ENCODE measurements around the gene CCDC33. TPM values are rescaled to one million over a fixed set of nuclear protein-coding genes. Genes with fewer than 3 reads are reported as not detected.

The CCDC33 gene
- total RNA-seq, 1 donor from 2014 or later = 0.41 TPM

- Histone ChIP-seq H3K9ac (ENCODE audit: low read length) (peak overlapping the region; percentile 75), H3K4me2 (ENCODE audit: low read length) (peak overlapping the region; percentile 96), H3K27me3 (ENCODE audit: insufficient read depth, low read length) (peaks cover 17% of the 10 kb centered on the region), H3K4me1 (ENCODE audit: insufficient read depth, low read length) (peaks cover 18% of the 10 kb centered on the region), H2AFZ (ENCODE audit: low read depth, low read length) (peak overlapping the region; percentile 87), H3K4me3 (ENCODE audit: insufficient read depth, low read depth, low read length) (peak overlapping the region; percentile 73), H3K27ac (ENCODE audit: low read depth, low read length) (no peak overlapping the region), H3K79me2 (ENCODE audit: insufficient read depth, low read length) (no peaks in the 10 kb centered on the region), H3K36me3 (ENCODE audit: insufficient read depth, low read length) (no peaks in the 10 kb centered on the region), H3K9me3 (ENCODE audit: insufficient read depth, low read depth, low read length) (no peaks in the 10 kb centered on the region), H4K20me1 (ENCODE audit: insufficient read depth, low read length) (no peaks in the 10 kb centered on the region)
- peak overlapping the region; percentile 5 for H3K27ac Mint-ChIP-seq (ENCODE audit: unreplicated experiment)
- DNase-seq (ENCODE audit: low read depth) (peak; percentile 65), FAIRE-seq (no peak)
- peaks cover 25% of the 10 kb centered on the region for H3K27me3 Mint-ChIP-seq (ENCODE audit: low read depth, unreplicated experiment)
- H3K4me1 Mint-ChIP-seq (ENCODE audit: low read depth, unreplicated experiment) = no peaks in the 10 kb centered on the region
- H3K4me3 Mint-ChIP-seq (ENCODE audit: unreplicated experiment) = peak overlapping the region; percentile 84
- TF ChIP-seq EZH2 (IDR thresholded peaks at IDR 0.05; ENCODE audit: insufficient read depth, low read length) (no peak), CTCF (IDR thresholded peaks at IDR 0.05; ENCODE audit: insufficient read depth, low read depth, low read length) (peak; percentile 72)
- H3K9me3 Mint-ChIP-seq (ENCODE audit: unreplicated experiment) = no peaks in the 10 kb centered on the region
- no peaks in the 10 kb centered on the region for H3K36me3 Mint-ChIP-seq (ENCODE audit: low read depth, unreplicated experiment)
Measured at GRCh38 chr15:74373731-74374647, 137.9 kb downstream of the CCDC33 start.

GRCh38 chr15:74374648-74375302 is 138.6 kb downstream of the CCDC33 start:
- no peaks in the 10 kb centered on the region for H3K79me2 ChIP-seq (ENCODE audit: insufficient read depth, low read length)
- Mint-ChIP-seq H3K4me3 (ENCODE audit: unreplicated experiment) (peak overlapping the region; percentile 78), H3K4me1 (ENCODE audit: low read depth, unreplicated experiment) (no peaks in the 10 kb centered on the region), H3K27ac (ENCODE audit: unreplicated experiment) (no peak overlapping the region), H3K36me3 (ENCODE audit: low read depth, unreplicated experiment) (no peaks in the 10 kb centered on the region), H3K9me3 (ENCODE audit: unreplicated experiment) (no peaks in the 10 kb centered on the region), H3K27me3 (ENCODE audit: low read depth, unreplicated experiment) (peaks cover 22% of the 10 kb centered on the region)
- H4K20me1 ChIP-seq (ENCODE audit: insufficient read depth, low read length) = no peaks in the 10 kb centered on the region
- no peaks in the 10 kb centered on the region for H3K36me3 ChIP-seq (ENCODE audit: insufficient read depth, low read length)
- no peaks in the 10 kb centered on the region for H3K9me3 ChIP-seq (ENCODE audit: insufficient read depth, low read depth, low read length)
- no peak overlapping the region for H2AFZ ChIP-seq (ENCODE audit: low read depth, low read length)
- H3K4me1 ChIP-seq (ENCODE audit: insufficient read depth, low read length) = peaks cover 22% of the 10 kb centered on the region
- DNase-seq (ENCODE audit: low read depth) = no peak
- FAIRE-seq = no peak
- peak overlapping the region; percentile 96 for H3K4me2 ChIP-seq (ENCODE audit: low read length)
- peak overlapping the region; percentile 73 for H3K4me3 ChIP-seq (ENCODE audit: insufficient read depth, low read depth, low read length)
- H3K9ac ChIP-seq (ENCODE audit: low read length) = no peak overlapping the region
- peaks cover 17% of the 10 kb centered on the region for H3K27me3 ChIP-seq (ENCODE audit: insufficient read depth, low read length)
- no peak overlapping the region for H3K27ac ChIP-seq (ENCODE audit: low read depth, low read length)
- TF ChIP-seq EZH2 (IDR thresholded peaks at IDR 0.05; ENCODE audit: insufficient read depth, low read length) = no peak
- TF ChIP-seq CTCF (IDR thresholded peaks at IDR 0.05; ENCODE audit: insufficient read depth, low read depth, low read length) = no peak
